Osteoblast (primary cell): Measurements from ENCODE around the gene GPRIN1. TPM values are rescaled to one million over a fixed set of nuclear protein-coding genes. Genes with fewer than 3 reads are reported as not detected.
"Not testable (repeated sequence)": the region's sequence is repeated elsewhere in the genome, so short reads cannot be mapped to it uniquely, and the experiment has no call there.

Source experiments
- DNase-seq: peaks from one replicate; pipeline ENCODE4 v3.0.0; 2011; ENCODE audit warnings: low spot score, mixed read lengths; ENCODE audit not compliant: insufficient read length; ENCODE audit errors: missing footprints
- H2AFZ ChIP-seq: 2 replicates; pipeline ENCODE4 v1.6.0; 2011; ENCODE audit warnings: mild to moderate bottlenecking, low read length
- H3K27ac ChIP-seq: 2 replicates; pipeline ENCODE4 v1.5.1; 2011; ENCODE audit warnings: mild to moderate bottlenecking, low read depth, low read length, moderate library complexity
- H3K27me3 ChIP-seq: 2 replicates; pipeline ENCODE4 v1.6.0; 2012; ENCODE audit warnings: mild to moderate bottlenecking, control low read depth, inconsistent platforms, low read length, moderate library complexity; ENCODE audit not compliant: insufficient read depth
- H3K36me3 ChIP-seq: 2 replicates; pipeline ENCODE4 v1.5.1; 2011; ENCODE audit warnings: mild to moderate bottlenecking, low read length, control low read depth, moderate library complexity; ENCODE audit not compliant: insufficient read depth
- H3K4me1 ChIP-seq: 2 replicates; pipeline ENCODE4 v1.5.1; 2011; ENCODE audit warnings: mild to moderate bottlenecking, low read length, control low read depth, moderate library complexity; ENCODE audit not compliant: insufficient read depth
- H3K4me2 ChIP-seq: 2 replicates; pipeline ENCODE4 v1.6.0; 2011; ENCODE audit warnings: mild to moderate bottlenecking, low read length; ENCODE audit not compliant: insufficient read depth
- H3K4me3 ChIP-seq: fragments of 200-600 bp; sonication (generic); 3 replicates; pipeline ENCODE4 v1.5.1; 2012; ENCODE audit warnings: mild to moderate bottlenecking, low read length, inconsistent platforms; ENCODE audit not compliant: insufficient read depth
- H3K79me2 ChIP-seq: 2 replicates; pipeline ENCODE4 v1.6.0; 2012; ENCODE audit warnings: mild to moderate bottlenecking, low read length, control low read depth, inconsistent platforms; ENCODE audit not compliant: insufficient read depth
- H3K9me3 ChIP-seq: 2 replicates; pipeline ENCODE4 v1.5.1; 2011; ENCODE audit warnings: low read depth, low read length, control low read depth
- H4K20me1 ChIP-seq: 2 replicates; pipeline ENCODE4 v1.6.0; 2012; ENCODE audit warnings: mild to moderate bottlenecking, low read length, control low read depth; ENCODE audit not compliant: insufficient read depth
- CTCF ChIP-seq: IDR thresholded peaks from 2 replicates; pipeline ENCODE4 v1.5.1; 2011; ENCODE audit warnings: mild to moderate bottlenecking, low read depth, low read length, moderate library complexity; ENCODE audit errors: extremely low read depth
- total RNA-seq: library from RNA; depleted of rRNA; stranded (reverse); fragments of >200 nt; gene quantifications from 2 replicates; pipeline ENCODE4 v1.2.3, GENCODE V29; 2012

Gene GPRIN1
- total RNA-seq, 1 donor, result 1.8 TPM

- Histone ChIP-seq H3K36me3 (no peaks in the 10 kb centered on the region), H3K79me2 (no peaks in the 10 kb centered on the region), H3K4me1 (no peaks in the 10 kb centered on the region), H3K27me3 (no peaks in the 10 kb centered on the region), H3K4me3 (no peak overlapping the region), H3K27ac (no peak overlapping the region), H3K4me2 (no peak overlapping the region), H4K20me1 (no peaks in the 10 kb centered on the region), H2AFZ (no peak overlapping the region), H3K9me3 (no peaks in the 10 kb centered on the region)
- TF ChIP-seq CTCF, result no peak
- no peak for DNase-seq
Observed at GRCh38 chr5:176592573-176592972, 17.4 kb downstream of the GPRIN1 start.

- H2AFZ ChIP-seq, H3K4me3 ChIP-seq, H3K27me3 ChIP-seq, H3K4me2 ChIP-seq, H3K9me3 ChIP-seq, H3K36me3 ChIP-seq, H3K27ac ChIP-seq, H3K79me2 ChIP-seq, DNase-seq, H4K20me1 ChIP-seq, H3K4me1 ChIP-seq: not testable (repeated sequence)
Observed at GRCh38 chr5:176591667-176592066, 18.3 kb downstream of the GPRIN1 start.

GRCh38 chr5:176590035-176590717, 19.8 kb downstream of the GPRIN1 start:
- H3K4me3 ChIP-seq, result no peak overlapping the region
- no peaks in the 10 kb centered on the region for H3K36me3 ChIP-seq
- no peak overlapping the region for H3K27ac ChIP-seq
- no peak overlapping the region for H3K4me2 ChIP-seq
- H3K79me2 ChIP-seq, result no peaks in the 10 kb centered on the region
- no peaks in the 10 kb centered on the region for H3K9me3 ChIP-seq
- no peaks in the 10 kb centered on the region for H3K27me3 ChIP-seq
- H4K20me1 ChIP-seq, result no peaks in the 10 kb centered on the region
- no peak overlapping the region for H2AFZ ChIP-seq
- DNase-seq, result no peak
- no peak for TF ChIP-seq CTCF
- H3K4me1 ChIP-seq, result no peaks in the 10 kb centered on the region

GRCh38 chr5:176589039-176589769, 20.8 kb downstream of the GPRIN1 start:
- no peaks in the 10 kb centered on the region for H3K79me2 ChIP-seq
- no peak for DNase-seq
- H3K4me1 ChIP-seq, result no peaks in the 10 kb centered on the region
- H3K4me2 ChIP-seq, result no peak overlapping the region
- no peak overlapping the region for H2AFZ ChIP-seq
- no peaks in the 10 kb centered on the region for H3K9me3 ChIP-seq
- no peak overlapping the region for H3K27ac ChIP-seq
- no peaks in the 10 kb centered on the region for H3K27me3 ChIP-seq
- no peak overlapping the region for H3K4me3 ChIP-seq
- no peaks in the 10 kb centered on the region for H3K36me3 ChIP-seq
- H4K20me1 ChIP-seq, result no peaks in the 10 kb centered on the region
- no peak for TF ChIP-seq CTCF
